ENCODE data around the gene SRMS. TPM values are rescaled to one million over a fixed set of nuclear protein-coding genes. Genes with fewer than 3 reads are reported as not detected.
A peak's percentile ranks its signal among the peaks of the same experiment; 100 is the strongest.

SRMS gene
- total and polyA plus RNA-seq, 2 donors (not counting 3 experiments of a cell fraction or from before 2014, with no cell fraction given): not detected

DNA sequence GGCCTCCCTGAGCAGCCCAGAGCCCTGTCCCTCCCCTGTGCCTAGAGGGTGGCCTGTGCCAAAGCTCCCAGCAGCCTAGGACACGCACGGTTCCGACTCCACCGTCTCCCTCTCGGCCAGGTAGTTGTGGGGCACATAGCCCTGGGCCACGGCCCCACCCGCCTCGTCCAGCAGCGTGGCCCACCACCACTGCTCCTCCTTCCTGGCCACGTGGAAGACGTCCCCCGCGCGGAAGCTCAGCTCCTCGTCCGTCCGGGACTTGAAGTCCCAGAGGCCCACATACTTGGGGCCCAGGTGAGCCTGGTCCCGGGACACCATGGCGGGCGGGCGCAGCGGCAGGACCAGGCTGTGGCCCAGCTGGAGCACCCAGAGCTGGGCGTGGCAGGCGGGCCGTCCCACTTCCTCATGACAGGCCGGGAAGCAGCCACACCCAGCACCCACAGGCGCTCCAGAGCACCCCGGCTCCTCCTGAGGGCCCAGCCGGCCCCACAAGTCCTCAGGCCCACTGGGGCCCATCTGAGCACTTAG is 10.5 kb downstream of the SRMS start, which contains the start of gene PTK6:
Gene PTK6 (minus strand): TSS at position 380 of the 528 bp plus-strand sequence. CDS start 62 bp downstream, at position 318.
- dilution Hi-C loops (cut with MboI; ENCODE audit: extremely low pct_ligation_motif_present, low sequenced_read_pairs): no loop called here
- H3K9ac ChIP-seq (replicated peaks; ENCODE audit: extremely low read depth, insufficient read depth, low read length): no peak within 1 kb of the TSS
- ChIA-PET POLR2A (interaction anchor here (0.8 kb wide), 1 partner anchor 13 kb away, joined by 3 read pairs; no protein-coding TSS in a partner anchor), CTCF (interaction anchor here (0.7 to 5.7 kb wide), 33 partner anchors 8 to 585 kb away, joined by 3 to 89 read pairs (median 6); partner anchors contain the start of genes ARFRP1, GMEB2, HELZ2 and LIME1)
- DNase-seq (ENCODE audit: low read depth, low spot score): no peak
- no peaks in the 10 kb centered on the region for H3K36me3 ChIP-seq (ENCODE audit: control insufficient read depth in 2 of 2, extremely low read depth in 1 of 2, insufficient read depth in 2 of 2, low read length in 2 of 2)
- no peak within 1 kb of the TSS for H3K27ac ChIP-seq (ENCODE audit: insufficient read depth, low read depth, low read length)
- no peak within 1 kb of the TSS for H3K4me2 ChIP-seq (ENCODE audit: insufficient read depth, low read length)
- H2AFZ ChIP-seq (ENCODE audit: low read depth, low read length): peak within 1 kb of the TSS; percentile 61
- FAIRE-seq: no peak
- H3K79me2 ChIP-seq (ENCODE audit: control insufficient read depth, insufficient read depth, low read length): no peaks in the 10 kb centered on the region
- intact Hi-C loops (cut with micrococcal nuclease): no loop called here
- no peaks in the 10 kb centered on the region for H4K20me1 ChIP-seq (replicated peaks; ENCODE audit: control insufficient read depth, extremely low read depth, insufficient read depth, low read length)
- H3K9me1 ChIP-seq (replicated peaks; ENCODE audit: control insufficient read depth, extremely low read depth, insufficient read depth, low read length): no peaks in the 10 kb centered on the region
- no peaks in the 10 kb centered on the region for H3K4me1 ChIP-seq (ENCODE audit: control insufficient read depth, extremely low read depth, insufficient read depth, low read length)
- H3K9me3 ChIP-seq (replicated peaks; ENCODE audit: control insufficient read depth, insufficient read depth, low read length): no peaks in the 10 kb centered on the region
- peak within 1 kb of the TSS in 1 of 3 experiments; percentile 34 for H3K4me3 ChIP-seq (replicated peaks in 1 of 3; ENCODE audit: insufficient read depth in 1 of 3, low read depth in 1 of 3, low read length in 3 of 3)
- no peaks in the 10 kb centered on the region for H3K27me3 ChIP-seq (ENCODE audit: control insufficient read depth in 2 of 2, insufficient read depth in 2 of 2, low read length in 2 of 2)
- no TSS peak for BruUV-seq (replicated peaks)
- TF ChIP-seq POLR2AphosphoS5 (IDR thresholded peaks at IDR 0.05; ENCODE audit: insufficient read depth, low read depth, low read length) (no peak), JUN (IDR thresholded peaks at IDR 0.05; ENCODE audit: borderline replicate concordance, insufficient read depth, insufficient read length, low read depth) (no peak), MYC (IDR thresholded peaks at IDR 0.05; ENCODE audit: low read depth, low read length) (no peak), EZH2 (IDR thresholded peaks at IDR 0.05; ENCODE audit: borderline replicate concordance, low read depth, low read length, severe bottlenecking) (no peak), FOS (IDR thresholded peaks at IDR 0.05; ENCODE audit: borderline replicate concordance, insufficient read depth, low read length) (no peak), GATA2 (IDR thresholded peaks at IDR 0.05; ENCODE audit: insufficient read depth, insufficient read length, low read depth, low read length) (no peak), POLR2A (IDR thresholded peaks at IDR 0.05; ENCODE audit: low read depth, low read length) (no peak)
- TF ChIP-seq, protein P1, sequence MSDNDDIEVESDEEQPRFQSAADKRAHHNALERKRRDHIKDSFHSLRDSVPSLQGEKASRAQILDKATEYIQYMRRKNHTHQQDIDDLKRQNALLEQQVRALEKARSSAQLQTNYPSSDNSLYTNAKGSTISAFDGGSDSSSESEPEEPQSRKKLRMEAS (IDR thresholded peaks at IDR 0.05; ENCODE audit: insufficient read depth, insufficient read length): no peak
- TF ChIP-seq, protein P2, sequence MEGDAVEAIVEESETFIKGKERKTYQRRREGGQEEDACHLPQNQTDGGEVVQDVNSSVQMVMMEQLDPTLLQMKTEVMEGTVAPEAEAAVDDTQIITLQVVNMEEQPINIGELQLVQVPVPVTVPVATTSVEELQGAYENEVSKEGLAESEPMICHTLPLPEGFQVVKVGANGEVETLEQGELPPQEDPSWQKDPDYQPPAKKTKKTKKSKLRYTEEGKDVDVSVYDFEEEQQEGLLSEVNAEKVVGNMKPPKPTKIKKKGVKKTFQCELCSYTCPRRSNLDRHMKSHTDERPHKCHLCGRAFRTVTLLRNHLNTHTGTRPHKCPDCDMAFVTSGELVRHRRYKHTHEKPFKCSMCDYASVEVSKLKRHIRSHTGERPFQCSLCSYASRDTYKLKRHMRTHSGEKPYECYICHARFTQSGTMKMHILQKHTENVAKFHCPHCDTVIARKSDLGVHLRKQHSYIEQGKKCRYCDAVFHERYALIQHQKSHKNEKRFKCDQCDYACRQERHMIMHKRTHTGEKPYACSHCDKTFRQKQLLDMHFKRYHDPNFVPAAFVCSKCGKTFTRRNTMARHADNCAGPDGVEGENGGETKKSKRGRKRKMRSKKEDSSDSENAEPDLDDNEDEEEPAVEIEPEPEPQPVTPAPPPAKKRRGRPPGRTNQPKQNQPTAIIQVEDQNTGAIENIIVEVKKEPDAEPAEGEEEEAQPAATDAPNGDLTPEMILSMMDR (IDR thresholded peaks at IDR 0.05; ENCODE audit: extremely low read depth in 1 of 2, insufficient read depth in 1 of 2, low read depth in 1 of 2, low read length in 2 of 2): no peak

Data from endothelial cell of umbilical vein (primary cell).